Right lobe of liver (tissue), 6 donors: ENCODE results near the gene TOM1L2. TPM values are rescaled to one million over a fixed set of nuclear protein-coding genes. Genes with fewer than 3 reads are reported as not detected.

Experiments
- ATAC-seq, 4 donors: fragments of 200-7000 bp; cut with Tn5 transposase; one replicate each; pipeline ENCODE4 v1.9.1; 2020; ENCODE audit warnings: mild to moderate bottlenecking in 4 of 4, moderate library complexity in 4 of 4
- DNase-seq, 3 donors: peaks; one replicate each; pipeline ENCODE4 v3.0.0-alpha.2; 2020
- H3K27ac ChIP-seq, 3 donors: fragments of 200-600 bp; one replicate each; pipeline ENCODE4 v1.8.0; 2022
- H3K27me3 ChIP-seq, 2 donors: fragments of 200-600 bp; one replicate each; pipeline ENCODE4 v1.8.0; 2022
- H3K36me3 ChIP-seq, 4 donors: fragments of 200-600 bp; sonication (generic) in 1 of 4; one replicate each; pipeline versions ENCODE4 v1.5.1 to v1.8.0; 2017 to 2022; ENCODE audit warnings: control low read depth in 1 of 4
- H3K4me1 ChIP-seq, 4 donors: fragments of 200-600 bp; sonication (generic) in 1 of 4; one replicate each; pipeline versions ENCODE4 v1.5.1 to v1.8.0; 2017 to 2022; ENCODE audit warnings: control low read depth in 1 of 4
- H3K4me3 ChIP-seq, 3 donors: fragments of 200-600 bp; one replicate each; pipeline ENCODE4 v1.8.0; 2022
- H3K9me3 ChIP-seq, 4 donors: fragments of 200-600 bp; sonication (generic) in 1 of 4; one replicate each; pipeline versions ENCODE4 v1.5.1 to v1.8.0; 2017 to 2022; ENCODE audit warnings: control low read depth in 1 of 4
- POLR2A ChIP-seq: fragments of 450-650 bp; IDR thresholded peaks from one replicate; pipeline ENCODE4 v1.6.1; 2017; ENCODE audit warnings: antibody characterized with exemption, mild to moderate bottlenecking
- WGBS: methylation state at CpG from one replicate; pipeline ENCODE4 v1.1.6; 2018; ENCODE audit warnings: low coverage, low lambda C conversion rate; ENCODE audit not compliant: insufficient coverage; ENCODE audit errors: missing lambda C conversion rate; 5-methylcytosine and 5-hydroxymethylcytosine counted together
- intact Hi-C, 2 donors: fragments of 100-400 bp; cut with DNase I; formaldehyde crosslinking; loops; one replicate each; pipeline versions ENCODE4 v1.11.2 to v1.14.1; 2022
- total RNA-seq, 6 experiments: library from RNA; depleted of rRNA in 2 of 6; stranded (reverse); fragments of >200 nt in 2 of 6; fragmentation: NEBNext Ultra II Directional in 3 of 6; extraction: Animal tissue kit (Norgen Biotek cat#: 25700) in 3 of 6; gene quantifications; one replicate each; pipeline versions ENCODE4 v1.1.0 to v1.2.4, GENCODE V29; 2016 to 2023
- TF ChIP-seq, protein P1 (sequence below), 4 donors: fragments of 200-600 bp in 3 of 4; fragments of 450-650 bp in 1 of 4; IDR thresholded peaks; one replicate each; pipeline versions ENCODE4 v1.5.1 to v1.8.0; 2016 to 2022; ENCODE audit warnings: antibody characterized with exemption in 4 of 4, mild to moderate bottlenecking in 2 of 4
- donor health status: DM: no; HTN: yes; CAD: no.
- donor health status: DM: no; HTN: no; CAD: no.
- donor health status: DM: no; HTN: no; CAD: no.
- donor health status: DM: no; HTN: yes; CAD: no.
- donor health status: DM: no; HTN: yes; CAD: no.

TOM1L2 gene
- total RNA-seq, 6 experiments from 2014 or later = 13.5 to 21.2 (median 16.0) TPM

DNA sequence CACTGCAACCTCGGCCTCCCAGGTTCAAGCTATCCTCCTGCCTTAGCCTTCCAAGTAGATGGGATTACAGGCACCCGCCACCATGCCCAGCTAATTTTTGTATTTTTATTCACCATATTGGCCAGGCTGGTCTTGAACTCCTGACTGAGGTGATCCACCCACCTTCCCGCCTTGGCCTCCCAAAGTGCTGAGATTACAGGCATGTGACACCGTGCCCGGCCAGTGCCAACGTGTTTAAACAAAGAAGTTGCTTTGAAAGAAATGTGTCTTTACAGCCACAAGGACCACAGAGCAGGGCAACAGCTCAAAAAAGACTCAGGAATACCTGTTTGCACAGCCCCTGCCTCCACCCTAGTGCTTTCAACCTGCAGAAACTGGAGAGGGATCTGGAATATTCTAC, 41.8 kb upstream of the TOM1L2 start:
- Histone ChIP-seq H3K27me3 (no peaks in the 10 kb centered on the region), H3K36me3 (peaks cover 0 to 8% (median 0%) of the 10 kb centered on the region in 4 donors), H3K27ac (no peak overlapping the region), H3K4me1 (peaks cover 0 to 22% (median 7%) of the 10 kb centered on the region in 4 donors), H3K9me3 (no peaks in the 10 kb centered on the region), H3K4me3 (no peak overlapping the region)
- ATAC-seq (no peak), DNase-seq (no peak)
- TF ChIP-seq, protein P1, sequence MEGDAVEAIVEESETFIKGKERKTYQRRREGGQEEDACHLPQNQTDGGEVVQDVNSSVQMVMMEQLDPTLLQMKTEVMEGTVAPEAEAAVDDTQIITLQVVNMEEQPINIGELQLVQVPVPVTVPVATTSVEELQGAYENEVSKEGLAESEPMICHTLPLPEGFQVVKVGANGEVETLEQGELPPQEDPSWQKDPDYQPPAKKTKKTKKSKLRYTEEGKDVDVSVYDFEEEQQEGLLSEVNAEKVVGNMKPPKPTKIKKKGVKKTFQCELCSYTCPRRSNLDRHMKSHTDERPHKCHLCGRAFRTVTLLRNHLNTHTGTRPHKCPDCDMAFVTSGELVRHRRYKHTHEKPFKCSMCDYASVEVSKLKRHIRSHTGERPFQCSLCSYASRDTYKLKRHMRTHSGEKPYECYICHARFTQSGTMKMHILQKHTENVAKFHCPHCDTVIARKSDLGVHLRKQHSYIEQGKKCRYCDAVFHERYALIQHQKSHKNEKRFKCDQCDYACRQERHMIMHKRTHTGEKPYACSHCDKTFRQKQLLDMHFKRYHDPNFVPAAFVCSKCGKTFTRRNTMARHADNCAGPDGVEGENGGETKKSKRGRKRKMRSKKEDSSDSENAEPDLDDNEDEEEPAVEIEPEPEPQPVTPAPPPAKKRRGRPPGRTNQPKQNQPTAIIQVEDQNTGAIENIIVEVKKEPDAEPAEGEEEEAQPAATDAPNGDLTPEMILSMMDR (IDR thresholded peaks at IDR 0.05) = no peak
- TF ChIP-seq POLR2A = no peak
- intact Hi-C loops = no loop called here
- WGBS = 94% methylated on average over 6 of the region's 6 CpGs

DNA sequence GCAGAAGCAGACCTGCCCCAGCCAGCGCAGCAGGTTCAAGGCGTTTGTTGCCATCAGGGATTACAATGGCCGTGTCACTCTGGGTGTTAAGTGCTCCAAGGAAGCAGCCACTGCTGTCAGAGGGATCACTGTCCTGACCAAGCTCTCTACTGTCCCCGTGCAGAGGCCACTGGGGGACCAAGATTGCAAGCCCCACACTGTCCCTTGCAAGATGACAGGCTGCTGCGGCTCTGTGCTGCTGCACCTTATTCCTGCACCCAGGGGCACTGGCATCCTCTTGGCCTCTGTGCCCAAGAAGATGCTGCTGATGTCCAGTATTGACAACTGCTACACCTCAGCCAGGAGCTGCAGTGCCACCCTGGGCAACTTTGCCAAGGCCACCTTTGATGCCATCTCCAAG, 39.1 kb upstream of the TOM1L2 start:
- TF ChIP-seq, protein P1 (IDR thresholded peaks at IDR 0.05) = no peak
- no peak for TF ChIP-seq POLR2A
- intact Hi-C loops = no loop called here
- no peaks in the 10 kb centered on the region for H3K27me3 ChIP-seq
- no peaks in the 10 kb centered on the region for H3K9me3 ChIP-seq
- no peak overlapping the region for H3K27ac ChIP-seq
- H3K36me3 ChIP-seq = peaks cover 0 to 8% (median 0%) of the 10 kb centered on the region in 4 donors
- no peak for DNase-seq
- no peak overlapping the region for H3K4me3 ChIP-seq
- no CpG with 5 or more reads among the region's 5 CpGs for WGBS
- H3K4me1 ChIP-seq = no peaks in the 10 kb centered on the region
- ATAC-seq = no peak

DNA sequence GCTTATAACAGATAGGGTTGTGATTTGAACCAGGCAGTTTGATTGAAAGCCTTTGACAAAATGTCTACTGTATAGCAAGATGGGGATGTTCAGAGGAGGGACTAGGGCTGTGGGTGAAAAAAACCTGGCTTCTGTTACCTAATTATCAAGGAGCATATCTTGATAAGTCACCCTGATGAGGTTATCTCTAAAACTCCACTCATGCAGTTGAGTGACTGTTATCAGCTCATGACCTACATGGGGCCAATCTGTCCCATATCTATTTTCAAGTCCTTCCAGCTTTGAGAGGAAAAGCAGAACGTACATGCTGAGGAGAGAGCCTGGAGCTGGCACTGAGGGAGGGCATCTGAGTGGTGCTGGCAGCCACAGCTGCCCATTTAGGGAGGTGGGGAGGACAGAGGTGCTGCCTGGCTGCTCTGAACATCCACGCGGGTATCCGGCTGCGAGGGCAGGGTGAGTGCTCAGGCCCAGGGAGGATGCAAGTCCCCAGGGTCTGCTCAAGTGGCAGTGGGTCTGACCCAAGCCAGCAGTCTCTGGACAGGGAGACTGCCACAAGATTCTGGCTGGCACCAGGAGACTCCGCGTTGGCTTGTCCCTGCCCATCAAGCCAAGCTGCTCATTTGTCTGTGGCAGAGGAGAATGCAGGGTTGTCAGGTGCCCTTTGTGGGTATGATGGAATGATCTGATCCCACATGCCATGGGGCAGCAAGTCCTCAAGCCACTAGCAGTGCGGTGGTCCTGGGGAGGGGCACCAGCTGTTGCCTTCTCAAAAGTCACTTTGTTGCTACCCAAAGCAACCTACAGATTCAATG, 37.6 kb upstream of the TOM1L2 start:
- no peaks in the 10 kb centered on the region for H3K27me3 ChIP-seq
- H3K27ac ChIP-seq = no peak overlapping the region
- TF ChIP-seq POLR2A = no peak
- TF ChIP-seq, protein P1 (IDR thresholded peaks at IDR 0.05) = no peak
- no peak overlapping the region for H3K4me3 ChIP-seq
- H3K9me3 ChIP-seq = no peaks in the 10 kb centered on the region
- intact Hi-C loops = no loop called here
- no peaks in the 10 kb centered on the region for H3K36me3 ChIP-seq
- H3K4me1 ChIP-seq = no peaks in the 10 kb centered on the region
- ATAC-seq = no peak
- no peak for DNase-seq
- WGBS = 100% methylated on average over 2 of the region's 8 CpGs

DNA sequence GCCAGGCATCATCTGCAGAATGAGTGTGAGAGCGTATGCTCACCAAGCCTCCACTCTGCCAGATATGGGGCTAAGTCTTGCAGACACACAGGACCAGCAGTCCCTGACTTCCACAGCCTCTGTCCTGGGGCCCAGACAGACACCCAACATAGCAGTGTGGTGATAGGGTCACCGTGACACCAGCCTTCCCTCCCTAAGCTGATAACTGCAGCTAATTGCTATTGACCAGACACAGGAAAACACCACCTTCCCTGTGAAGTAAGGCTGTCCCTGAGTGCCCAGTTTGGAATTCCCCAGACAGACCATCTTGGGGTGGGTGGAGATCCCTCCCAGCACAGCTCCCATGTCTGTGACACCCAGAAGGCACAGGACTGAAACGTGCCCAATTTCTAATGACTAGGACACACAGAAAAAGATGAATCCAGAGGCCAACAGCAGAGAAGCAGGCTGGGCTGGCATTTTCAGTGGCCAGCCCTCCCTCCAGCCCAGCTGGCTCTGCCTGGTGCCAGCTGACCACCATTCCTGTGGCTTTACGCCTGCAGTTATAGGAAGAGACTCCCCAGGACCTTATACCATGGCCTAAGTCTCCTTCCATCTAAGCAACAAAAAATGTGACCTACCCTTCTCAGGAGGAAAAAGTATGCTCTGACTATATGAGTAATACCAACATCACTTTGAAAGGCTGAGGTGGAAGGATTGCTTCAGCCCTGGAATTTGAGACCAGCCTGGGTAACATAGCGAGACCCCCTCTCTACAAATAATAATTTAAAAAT, 36.5 kb upstream of the TOM1L2 start:
- TF ChIP-seq, protein P1 (IDR thresholded peaks at IDR 0.05) = no peak
- no peak for TF ChIP-seq POLR2A
- Histone ChIP-seq H3K36me3 (no peaks in the 10 kb centered on the region), H3K4me1 (no peaks in the 10 kb centered on the region), H3K27ac (no peak overlapping the region), H3K27me3 (no peaks in the 10 kb centered on the region), H3K9me3 (no peaks in the 10 kb centered on the region), H3K4me3 (no peak overlapping the region)
- intact Hi-C loops = no loop called here
- WGBS = 44% methylated on average over 2 of the region's 5 CpGs
- ATAC-seq = no peak
- DNase-seq = no peak
